Endothelial cell of umbilical vein (primary cell): ENCODE results near the gene CLIC3. TPM values are rescaled to one million over a fixed set of nuclear protein-coding genes. Genes with fewer than 3 reads are reported as not detected.

Experiments
- BruUV-seq: library from RNA; stranded (reverse); fragments of 400-500 nt; replicated peaks from 2 replicates; lab custom pipeline; 2021; lab: Mats Ljungman, UMichigan
- CTCF ChIA-PET: fragments of 300-600, 350-600 bp; sonication (Branson Sonifier 250); formaldehyde crosslinking; loops from one replicate; lab custom pipeline; 2021; ENCODE audit warnings: antibody characterized with exemption, inconsistent platforms; lab: Charles Lee
- POLR2A ChIA-PET: fragments of 300-600, 350-600 bp; sonication (Branson Sonifier 250); formaldehyde crosslinking; loops from one replicate; lab custom pipeline; 2021; ENCODE audit warnings: antibody characterized with exemption, inconsistent platforms; lab: Charles Lee
- DNase-seq: peaks from one replicate; pipeline ENCODE4 v3.0.0-alpha.2; 2011; ENCODE audit warnings: low read depth, low spot score
- FAIRE-seq: peaks from 2 replicates; lab custom pipeline; 2011; peaks lifted over from hg19 to GRCh38; lab: Jason Lieb, UNC
- H2AFZ ChIP-seq: 2 replicates; pipeline ENCODE4 v1.6.0; 2012; ENCODE audit warnings: low read depth, low read length, control low read depth, inconsistent platforms
- H3K27ac ChIP-seq: 2 replicates; pipeline ENCODE4 v1.5.1; 2011; ENCODE audit warnings: low read depth, mild to moderate bottlenecking, control low read depth, low read length, moderate library complexity; ENCODE audit not compliant: insufficient read depth
- H3K27me3 ChIP-seq, 2 experiments: 2 replicates each; pipeline versions ENCODE4 v1.6.0 to v1.6.1; 2011; ENCODE audit warnings: low read length in 2 of 2, mixed read lengths in 1 of 2; ENCODE audit not compliant: control insufficient read depth in 2 of 2, insufficient read depth in 2 of 2
- H3K36me3 ChIP-seq, 2 experiments: 2 replicates in 1 of 2; 3 replicates in 1 of 2; pipeline ENCODE4 v1.5.1; 2011; ENCODE audit warnings: low read length in 2 of 2, mild to moderate bottlenecking in 1 of 2, moderate library complexity in 1 of 2; ENCODE audit not compliant: control insufficient read depth in 2 of 2, insufficient read depth in 2 of 2; ENCODE audit errors: extremely low read depth in 1 of 2
- H3K4me1 ChIP-seq: 3 replicates; pipeline ENCODE4 v1.5.1; 2011; ENCODE audit warnings: mild to moderate bottlenecking, low read length; ENCODE audit not compliant: control insufficient read depth, insufficient read depth; ENCODE audit errors: extremely low read depth
- H3K4me2 ChIP-seq: 2 replicates; pipeline ENCODE4 v1.6.1; 2011; ENCODE audit warnings: low read length, control low read depth, mixed read lengths; ENCODE audit not compliant: insufficient read depth
- H3K4me3 ChIP-seq, 3 experiments: fragments of 200-600 bp in 1 of 3; sonication (generic), shearing (Covaris generic) in 1 of 3; replicated peaks in 1 of 3; 2 replicates each; pipeline ENCODE4 v1.5.1; 2011 to 2016; ENCODE audit warnings: control low read depth in 3 of 3, low read length in 3 of 3, mild to moderate bottlenecking in 2 of 3, inconsistent platforms in 1 of 3, low read depth in 1 of 3, moderate library complexity in 1 of 3; ENCODE audit not compliant: insufficient read depth in 1 of 3
- H3K79me2 ChIP-seq: 2 replicates; pipeline ENCODE4 v1.6.0; 2012; ENCODE audit warnings: low read length, inconsistent platforms; ENCODE audit not compliant: control insufficient read depth, insufficient read depth
- H3K9ac ChIP-seq: replicated peaks from 2 replicates; pipeline ENCODE3; 2011; ENCODE audit warnings: low read length, control low read depth; ENCODE audit not compliant: insufficient read depth; ENCODE audit errors: extremely low read depth
- H3K9me1 ChIP-seq: replicated peaks from 3 replicates; pipeline ENCODE4 v1.6.0; 2011; ENCODE audit warnings: mild to moderate bottlenecking, low read length; ENCODE audit not compliant: control insufficient read depth, insufficient read depth; ENCODE audit errors: extremely low read depth
- H3K9me3 ChIP-seq: replicated peaks from 2 replicates; pipeline ENCODE4 v1.5.1; 2012; ENCODE audit warnings: low read length, inconsistent platforms; ENCODE audit not compliant: control insufficient read depth, insufficient read depth
- H4K20me1 ChIP-seq: replicated peaks from 2 replicates; pipeline ENCODE3; 2011; ENCODE audit warnings: mild to moderate bottlenecking, low read length; ENCODE audit not compliant: control insufficient read depth, insufficient read depth; ENCODE audit errors: extremely low read depth
- CTCF ChIP-seq, 2 donors: IDR thresholded peaks; 1 replicate in 1 of 2; 2 replicates in 1 of 2; pipeline ENCODE4 v1.5.1; 2011; ENCODE audit warnings: low read length in 2 of 2, mild to moderate bottlenecking in 2 of 2, moderate library complexity in 2 of 2, control low read depth in 1 of 2, inconsistent platforms in 1 of 2, low read depth in 1 of 2; ENCODE audit not compliant: insufficient read depth in 1 of 2; ENCODE audit errors: extremely low read depth in 1 of 2
- EZH2 ChIP-seq: IDR thresholded peaks from 2 replicates; pipeline ENCODE4 v1.6.1; 2012; ENCODE audit warnings: borderline replicate concordance, low read depth, mild to moderate bottlenecking, moderate library complexity, low read length, inconsistent platforms; ENCODE audit not compliant: severe bottlenecking
- FOS ChIP-seq: IDR thresholded peaks from 2 replicates; pipeline ENCODE4 v1.6.1; 2011; ENCODE audit warnings: mild to moderate bottlenecking, low read length, moderate library complexity, borderline replicate concordance; ENCODE audit not compliant: insufficient read depth
- JUN ChIP-seq: IDR thresholded peaks from 2 replicates; pipeline ENCODE4 v1.6.1; 2011; ENCODE audit warnings: borderline replicate concordance, low read depth; ENCODE audit not compliant: insufficient read length, insufficient read depth
- MYC ChIP-seq: IDR thresholded peaks from one replicate; pipeline ENCODE4 v1.6.1; 2011; ENCODE audit warnings: mild to moderate bottlenecking, low read depth, low read length
- POLR2A ChIP-seq: IDR thresholded peaks from 2 replicates; pipeline ENCODE4 v1.6.1; 2012; ENCODE audit warnings: low read depth, mild to moderate bottlenecking, control low read depth, low read length
- POLR2AphosphoS5 ChIP-seq: IDR thresholded peaks from 2 replicates; pipeline ENCODE4 v1.6.1; 2012; ENCODE audit warnings: low read depth, mild to moderate bottlenecking, control low read depth, low read length, moderate library complexity; ENCODE audit not compliant: insufficient read depth
- dilution Hi-C: fragments of 300-500 bp; cut with MboI; formaldehyde crosslinking; loops from one replicate; pipeline ENCODE4 v1.15.0; 2019; ENCODE audit warnings: low sequenced_read_pairs; ENCODE audit not compliant: extremely low pct_ligation_motif_present
- intact Hi-C: fragments of 100-400 bp; cut with micrococcal nuclease; formaldehyde crosslinking; loops from one replicate; pipeline ENCODE4 v1.10.0; 2022
- polyA plus RNA-seq, 4 experiments: library from polyadenylated mRNA; depleted of rRNA in 3 of 4; stranded (reverse) in 3 of 4; unstranded in 1 of 4; fragments of >200 nt; gene quantifications; 2 replicates each; pipeline versions ENCODE4 v1.2.1 to v1.2.3, GENCODE V29; 2011 to 2012; ENCODE audit warnings: missing spikeins in 1 of 4
- total RNA-seq: library from RNA; stranded (reverse); gene quantifications from 2 replicates; pipeline ENCODE4 v1.2.3, GENCODE V29; 2021

CLIC3 gene
- total and polyA plus RNA-seq, 2 donors (not counting 3 experiments of a cell fraction or from before 2014, with no cell fraction given), result 2.3 TPM; not detected in 1

GRCh38 chr9:137006116-137007003, 10.0 kb upstream of the CLIC3 start:
- dilution Hi-C loops (no loop called here), intact Hi-C loops (no loop called here)
- Histone ChIP-seq H3K79me2 (no peaks in the 10 kb centered on the region), H3K4me2 (no peak overlapping the region), H3K4me1 (no peaks in the 10 kb centered on the region), H3K4me3 (no peak overlapping the region), H2AFZ (no peak overlapping the region), H4K20me1 (no peaks in the 10 kb centered on the region), H3K9me3 (no peaks in the 10 kb centered on the region), H3K27me3 (no peaks in the 10 kb centered on the region), H3K36me3 (no peaks in the 10 kb centered on the region), H3K9me1 (no peaks in the 10 kb centered on the region), H3K27ac (no peak overlapping the region), H3K9ac (no peak overlapping the region)
- ChIA-PET POLR2A (no interaction called here), CTCF (no interaction called here)
- BruUV-seq, result no TSS peak
- DNase-seq, result no peak
- TF ChIP-seq CTCF (IDR thresholded peaks at IDR 0.05; ENCODE audit: extremely low read depth in 1 of 2, insufficient read depth in 1 of 2, low read depth in 1 of 2, low read length in 2 of 2), result no peak
- no peak for TF ChIP-seq POLR2A
- TF ChIP-seq FOS, result no peak
- TF ChIP-seq JUN, result no peak
- no peak for TF ChIP-seq EZH2
- TF ChIP-seq POLR2AphosphoS5, result no peak
- no peak for TF ChIP-seq MYC
- no peak for FAIRE-seq
